ENCODE measurements around the gene SLC30A4. TPM values are rescaled to one million over a fixed set of nuclear protein-coding genes. Genes with fewer than 3 reads are reported as not detected.

Gene SLC30A4
- total and polyA plus RNA-seq, 2 of the 4 experiments (the other 2 are of a cell fraction) = 2.1 to 5.6 TPM

DNA sequence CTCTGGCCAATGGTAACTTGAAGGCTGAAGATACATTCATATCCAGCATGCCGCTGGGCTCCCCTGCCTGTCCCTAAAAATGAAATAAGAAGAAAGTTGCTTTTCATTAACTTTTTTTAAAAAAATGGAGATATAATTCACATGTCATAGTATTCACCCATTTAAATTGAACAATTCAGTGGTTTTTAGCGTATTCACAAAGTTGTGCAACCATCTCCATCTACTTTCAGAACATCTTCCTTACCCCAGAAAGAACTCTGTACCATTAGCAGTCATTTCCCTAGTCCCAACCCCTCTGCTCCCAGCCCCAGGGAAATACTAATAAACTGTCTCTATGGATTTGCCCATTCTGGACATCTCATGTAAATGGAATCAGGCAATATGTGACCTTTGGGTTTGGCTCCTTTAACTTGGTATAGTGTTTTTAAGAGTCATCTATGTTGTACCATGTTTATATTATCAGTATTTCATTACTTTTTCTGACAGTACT, 88.4 kb downstream of the SLC30A4 start:
- H3K36me3 ChIP-seq (ENCODE audit: control insufficient read depth, insufficient read depth, low read length) = no peaks in the 10 kb centered on the region
- H3K23ac ChIP-seq (ENCODE audit: low read depth, low read length) = no peak overlapping the region
- no peak overlapping the region for H4K5ac ChIP-seq (ENCODE audit: low read depth, low read length)
- H2AK5ac ChIP-seq (ENCODE audit: low read depth, low read length) = no peak overlapping the region
- in situ Hi-C loops (cut with MboI; ENCODE audit: low sequenced_read_pairs) = no loop called here
- no CpG with 5 or more reads among the region's 2 CpGs for WGBS, 2 experiments (ENCODE audit: extremely low coverage in 2 of 2, insufficient read length in 1 of 2)
- DNase-seq (peak; percentile 46), ATAC-seq (ENCODE audit: low read depth) (0 out of 2 replicates have a peak, but pooled peaks have one; percentile 12)
- no peak overlapping the region for H2AFZ ChIP-seq (replicated peaks; ENCODE audit: low read length, poor library complexity)
- no peak overlapping the region for H4K8ac ChIP-seq (ENCODE audit: low read depth in 2 of 2, low read length in 2 of 2)
- no peak overlapping the region for H2BK120ac ChIP-seq (ENCODE audit: low read depth, low read length)
- H3K4me1 ChIP-seq (ENCODE audit: control insufficient read depth, insufficient read depth, low read length) = no peaks in the 10 kb centered on the region
- no peak overlapping the region for H3K18ac ChIP-seq (ENCODE audit: low read depth, low read length)
- intact Hi-C loops (cut with micrococcal nuclease) = loop anchor here (1.0 kb wide), 1 partner anchor 38 kb away; no protein-coding TSS in a partner anchor
- dilution Hi-C loops (cut with HindIII; ENCODE audit: low sequenced_read_pairs, unreplicated experiment) = no loop called here
- ChIA-PET POLR2A (ENCODE audit: unreplicated experiment) (no interaction called here), CTCF (no interaction called here)
- H3K27ac ChIP-seq (ENCODE audit: insufficient read depth, low read length) = no peak overlapping the region
- H3K4me2 ChIP-seq (ENCODE audit: low read depth, low read length) = no peak overlapping the region
- peaks cover 2% of the 10 kb centered on the region; the same call in 1 of the 2 replicates for H3K27me3 ChIP-seq (ENCODE audit: control insufficient read depth, insufficient read depth, low read length)
- H3K4ac ChIP-seq (ENCODE audit: low read depth, low read length) = no peak overlapping the region
- no peak overlapping the region for H3K4me3 ChIP-seq (ENCODE audit: insufficient read depth, low read depth, low read length)
- no peak overlapping the region for H2BK20ac ChIP-seq (ENCODE audit: low read depth, low read length)
- no peak for TF ChIP-seq MAFK (IDR thresholded peaks at IDR 0.05; ENCODE audit: low read depth, low read length)
- TF ChIP-seq CEBPB (IDR thresholded peaks at IDR 0.05; ENCODE audit: low read depth, low read length) = peak; percentile 61
- TF ChIP-seq, protein P1, sequence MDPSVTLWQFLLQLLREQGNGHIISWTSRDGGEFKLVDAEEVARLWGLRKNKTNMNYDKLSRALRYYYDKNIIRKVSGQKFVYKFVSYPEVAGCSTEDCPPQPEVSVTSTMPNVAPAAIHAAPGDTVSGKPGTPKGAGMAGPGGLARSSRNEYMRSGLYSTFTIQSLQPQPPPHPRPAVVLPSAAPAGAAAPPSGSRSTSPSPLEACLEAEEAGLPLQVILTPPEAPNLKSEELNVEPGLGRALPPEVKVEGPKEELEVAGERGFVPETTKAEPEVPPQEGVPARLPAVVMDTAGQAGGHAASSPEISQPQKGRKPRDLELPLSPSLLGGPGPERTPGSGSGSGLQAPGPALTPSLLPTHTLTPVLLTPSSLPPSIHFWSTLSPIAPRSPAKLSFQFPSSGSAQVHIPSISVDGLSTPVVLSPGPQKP (IDR thresholded peaks at IDR 0.05; ENCODE audit: borderline replicate concordance, low read depth, low read length) = no peak
- no peaks in the 10 kb centered on the region for H3K79me1 ChIP-seq (ENCODE audit: low read depth in 1 of 2, low read length in 2 of 2)
- H3K9me3 ChIP-seq (ENCODE audit: control insufficient read depth, insufficient read depth, low read length) = no peaks in the 10 kb centered on the region
- H2AK9ac ChIP-seq (replicated peaks; ENCODE audit: low read depth, low read length, poor library complexity) = no peak overlapping the region
- H3K14ac ChIP-seq (replicated peaks; ENCODE audit: low read depth, low read length) = no peak overlapping the region
- H3K9me1 ChIP-seq (ENCODE audit: insufficient read depth, low read length) = no peaks in the 10 kb centered on the region
- H2BK15ac ChIP-seq (ENCODE audit: low read depth, low read length) = no peak overlapping the region
- no peak overlapping the region for H4K91ac ChIP-seq (ENCODE audit: insufficient read depth, low read depth, low read length)
- no peak overlapping the region for H3K9ac ChIP-seq (ENCODE audit: low read depth, low read length)
- no peaks in the 10 kb centered on the region for H4K20me1 ChIP-seq (ENCODE audit: insufficient read depth, low read length)
- H2BK5ac ChIP-seq (ENCODE audit: low read depth, low read length, poor library complexity, severe bottlenecking) = no peak overlapping the region
- H3K56ac ChIP-seq (ENCODE audit: extremely low read depth, insufficient read depth, low read length) = no peak overlapping the region
- no TSS peak for BruUV-seq (replicated peaks)
